Esophagus muscularis mucosa (tissue), 4 donors: Measurements from ENCODE around the gene ZDHHC19.

Experiments
- CTCF ChIP-seq, 3 experiments: fragments of 200-600 bp in 2 of 3; fragments of 450-650 bp in 1 of 3; sonication (generic) in 2 of 3; IDR thresholded peaks; one replicate each; pipeline ENCODE4 v1.5.1; 2017 to 2019; ENCODE audit warnings: antibody characterized with exemption in 3 of 3, mild to moderate bottlenecking in 2 of 3, moderate library complexity in 1 of 3
- EP300 ChIP-seq: sonication (generic); formaldehyde crosslinking; IDR thresholded peaks from one replicate; pipeline ENCODE4 v1.6.1; 2017; ENCODE audit warnings: antibody characterized with exemption
- POLR2A ChIP-seq: fragments of 450-650 bp; IDR thresholded peaks from one replicate; pipeline ENCODE4 v1.6.1; 2017; ENCODE audit warnings: antibody characterized with exemption, moderate library complexity, mild to moderate bottlenecking, low read depth
- POLR2AphosphoS5 ChIP-seq, 2 donors: sonication (generic); formaldehyde crosslinking; IDR thresholded peaks; one replicate each; pipeline ENCODE4 v1.6.1; 2017; ENCODE audit warnings: antibody characterized with exemption in 2 of 2

- TF ChIP-seq POLR2A (no peak), CTCF (IDR thresholded peaks at IDR 0.05) (no peak), EP300 (no peak), POLR2AphosphoS5 (IDR thresholded peaks at IDR 0.05) (no peak)
Observed at GRCh38 chr3:196177567-196177966, 33.6 kb downstream of the ZDHHC19 start.
